HG02642 (cell line): ENCODE results near the gene OR2V2.
"Not testable (repeated sequence)": the region's sequence is repeated elsewhere in the genome, so short reads cannot be mapped to it uniquely, and the experiment has no call there.

ENCODE experiments used
- ATAC-seq: cut with Tn5 transposase; IDR thresholded peaks from one replicate; pipeline ENCODE4 v1.9.1; 2021; ENCODE audit warnings: mild to moderate bottlenecking; ENCODE audit not compliant: unreplicated experiment, poor library complexity

Gene OR2V2

GRCh38 chr5:181140766-181141165, 6.6 kb upstream of the OR2V2 start:
- no peak for ATAC-seq

DNA sequence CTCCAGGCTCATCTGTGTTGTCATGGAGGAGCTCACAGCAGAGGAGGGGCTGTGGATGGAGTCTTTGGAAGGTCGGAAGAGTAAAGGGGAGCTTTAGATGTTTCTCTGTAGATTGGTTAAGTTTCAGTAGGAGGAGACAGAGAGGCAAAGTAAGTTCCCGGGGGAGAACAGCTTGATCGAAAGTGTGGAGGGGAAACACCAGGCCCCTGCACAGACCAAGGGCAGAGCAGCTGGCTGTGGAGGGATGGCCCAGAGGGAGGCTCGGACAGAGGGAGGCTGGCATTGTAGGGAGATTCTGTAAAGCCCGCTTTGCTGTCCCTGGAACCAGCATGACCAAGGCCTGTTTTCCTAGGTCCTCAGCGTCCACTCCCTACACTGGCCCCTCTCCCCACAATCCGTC, 5.3 kb upstream of the OR2V2 start:
- no peak for ATAC-seq

DNA sequence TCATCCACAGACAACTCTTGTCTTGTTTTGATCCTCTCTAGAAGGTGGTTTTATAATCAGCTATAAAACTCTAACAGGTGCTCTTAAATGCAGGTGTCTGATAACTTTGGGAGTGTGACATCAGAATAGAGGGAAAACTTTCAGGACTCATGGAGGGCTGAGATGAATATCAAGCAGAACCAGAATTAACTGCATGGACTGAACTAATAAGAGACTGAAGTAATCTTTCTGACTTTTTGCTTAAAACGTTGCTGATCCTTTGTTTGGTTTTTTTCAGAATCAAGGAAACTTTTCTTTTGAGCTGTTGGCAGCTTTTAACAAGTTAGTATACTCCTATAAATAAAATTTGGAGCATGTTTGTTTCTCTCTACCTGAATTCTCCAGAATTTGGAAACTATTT, 2.3 kb upstream of the OR2V2 start:
- no peak for ATAC-seq

GRCh38 chr5:181149355-181149754, 2.0 kb downstream of the OR2V2 start:
- ATAC-seq: no peak

- ATAC-seq: no peak
Measured at GRCh38 chr5:181149806-181150733, 2.7 kb downstream of the OR2V2 start.

DNA sequence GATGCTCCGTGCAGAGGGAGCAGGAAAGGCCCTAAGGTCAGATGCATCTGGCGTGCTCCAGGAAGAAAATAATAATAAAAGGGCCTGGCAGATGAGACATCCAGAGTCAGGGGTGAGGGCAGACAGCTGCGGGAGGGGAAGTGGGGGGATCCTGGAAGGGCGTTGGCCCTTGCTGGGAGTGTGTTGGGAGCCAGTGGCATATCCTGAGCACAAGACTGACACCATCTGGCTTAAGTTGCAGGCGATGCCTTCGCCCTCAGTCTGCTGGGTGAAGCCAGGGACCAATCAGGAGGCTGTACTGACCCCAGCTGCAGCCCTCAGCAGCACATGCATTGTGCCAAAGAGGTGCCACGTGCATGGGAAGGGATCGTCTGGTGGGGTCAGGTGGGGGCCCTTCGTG, 3.8 kb downstream of the OR2V2 start:
- ATAC-seq: no peak

DNA sequence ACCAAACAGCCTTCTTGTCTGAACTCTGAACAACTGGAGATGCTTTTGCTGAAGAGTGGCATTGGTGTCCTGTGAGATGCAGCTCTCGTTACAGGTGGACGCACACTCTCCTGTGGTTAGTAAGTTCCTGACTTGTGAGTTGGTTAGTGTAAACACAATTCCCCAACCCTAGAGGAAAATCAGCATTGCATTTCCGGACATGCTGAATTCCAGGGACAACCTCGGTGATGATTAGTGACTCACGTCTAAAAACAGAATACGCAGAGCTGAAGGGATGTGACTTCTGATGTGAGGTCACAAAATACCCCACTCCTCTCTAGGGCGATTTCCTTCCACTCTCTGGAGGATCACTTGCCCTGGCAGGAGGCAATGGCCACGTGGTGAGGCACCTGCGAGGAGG, 5.0 kb downstream of the OR2V2 start:
- no peak for ATAC-seq

DNA sequence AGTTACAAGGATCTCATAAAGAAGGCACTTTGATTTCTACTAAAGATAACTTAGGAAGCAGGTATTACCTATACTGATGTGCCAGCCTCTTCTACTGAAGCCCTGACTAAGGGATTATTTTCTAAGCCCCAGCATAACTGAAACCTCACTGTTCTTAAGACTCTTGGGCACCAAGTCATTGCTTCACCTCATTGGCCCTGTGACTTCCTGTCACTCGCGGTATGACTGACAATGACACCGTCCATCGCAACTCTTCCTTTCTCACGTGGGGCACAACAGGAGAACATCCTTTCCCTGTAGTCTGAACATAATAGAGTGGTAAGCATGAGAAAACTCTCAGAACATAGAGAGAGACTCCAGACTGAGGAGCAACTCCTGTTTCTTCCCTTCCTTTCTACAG, 6.4 kb downstream of the OR2V2 start:
- no peak for ATAC-seq

- ATAC-seq: no peak
Measured at GRCh38 chr5:181156758-181157157, 9.4 kb downstream of the OR2V2 start.

- no peak for ATAC-seq
Measured at GRCh38 chr5:181158869-181159268, 11.5 kb downstream of the OR2V2 start.

- peak; percentile 78 for ATAC-seq
Measured at GRCh38 chr5:181159286-181160151, 12.1 kb downstream of the OR2V2 start.

GRCh38 chr5:181160152-181160754, 12.9 kb downstream of the OR2V2 start:
- ATAC-seq: peak; percentile 45

- not testable (repeated sequence) for ATAC-seq
Measured at GRCh38 chr5:181160755-181161533, 13.6 kb downstream of the OR2V2 start.

DNA sequence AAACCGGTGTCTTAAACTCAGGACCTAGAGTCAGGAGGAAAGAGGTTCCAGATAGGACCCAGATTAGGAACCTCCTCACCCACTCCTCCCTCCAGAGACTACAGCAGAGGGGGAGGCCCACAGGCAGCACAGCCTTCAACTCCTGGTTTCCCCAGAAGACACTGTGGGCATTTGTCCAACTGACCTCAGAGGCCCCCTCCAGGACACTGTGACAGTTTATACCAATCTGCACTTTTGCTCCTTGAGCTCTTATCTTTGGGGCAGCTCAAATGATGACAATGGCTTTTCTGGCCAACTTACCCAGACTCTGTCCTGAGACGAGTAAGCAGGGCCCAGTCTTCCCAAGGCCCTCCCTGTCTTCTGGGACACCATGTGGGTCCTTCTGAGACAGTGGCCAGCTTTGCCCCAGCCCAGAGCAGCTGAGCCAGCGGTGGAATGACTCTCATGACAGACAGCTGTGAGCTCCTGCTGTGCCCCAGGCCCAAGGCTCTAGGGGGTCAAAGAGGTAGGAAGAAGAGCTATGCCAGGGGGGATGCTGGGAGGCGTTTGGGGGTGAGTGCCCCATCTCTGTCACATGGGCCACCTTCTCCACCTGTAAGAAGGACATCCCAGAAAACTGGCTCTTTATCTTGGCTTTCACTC, 14.3 kb downstream of the OR2V2 start:
- no peak for ATAC-seq

DNA sequence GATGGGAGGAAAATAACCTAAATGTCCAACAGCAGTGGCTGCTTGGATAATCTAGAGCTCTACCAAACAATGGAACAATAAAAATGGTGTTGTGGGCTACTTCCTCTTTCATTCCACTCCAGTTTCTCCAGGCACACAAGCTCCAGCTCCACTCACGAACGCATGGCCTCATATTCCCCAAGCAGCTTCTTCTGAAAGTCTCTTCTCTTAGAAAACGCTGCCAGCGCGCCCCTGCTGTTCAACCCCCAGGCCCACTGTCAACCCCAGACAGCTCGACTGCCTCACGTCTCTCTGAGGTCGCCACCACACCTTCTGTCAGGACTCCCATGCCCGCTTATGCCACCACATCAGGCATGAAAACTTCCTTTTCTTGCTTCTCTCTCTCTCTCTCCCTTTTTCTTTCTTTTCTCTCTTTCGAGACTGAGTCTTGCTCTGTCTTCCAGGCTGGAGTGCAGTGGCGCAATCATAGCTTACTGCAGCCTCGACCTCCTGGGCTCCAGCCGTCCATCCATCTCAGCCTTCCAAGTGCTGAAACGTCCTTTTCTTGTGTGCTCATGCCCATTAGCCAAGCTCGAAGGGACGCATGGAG, 16.2 kb downstream of the OR2V2 start:
- no peak for ATAC-seq

DNA sequence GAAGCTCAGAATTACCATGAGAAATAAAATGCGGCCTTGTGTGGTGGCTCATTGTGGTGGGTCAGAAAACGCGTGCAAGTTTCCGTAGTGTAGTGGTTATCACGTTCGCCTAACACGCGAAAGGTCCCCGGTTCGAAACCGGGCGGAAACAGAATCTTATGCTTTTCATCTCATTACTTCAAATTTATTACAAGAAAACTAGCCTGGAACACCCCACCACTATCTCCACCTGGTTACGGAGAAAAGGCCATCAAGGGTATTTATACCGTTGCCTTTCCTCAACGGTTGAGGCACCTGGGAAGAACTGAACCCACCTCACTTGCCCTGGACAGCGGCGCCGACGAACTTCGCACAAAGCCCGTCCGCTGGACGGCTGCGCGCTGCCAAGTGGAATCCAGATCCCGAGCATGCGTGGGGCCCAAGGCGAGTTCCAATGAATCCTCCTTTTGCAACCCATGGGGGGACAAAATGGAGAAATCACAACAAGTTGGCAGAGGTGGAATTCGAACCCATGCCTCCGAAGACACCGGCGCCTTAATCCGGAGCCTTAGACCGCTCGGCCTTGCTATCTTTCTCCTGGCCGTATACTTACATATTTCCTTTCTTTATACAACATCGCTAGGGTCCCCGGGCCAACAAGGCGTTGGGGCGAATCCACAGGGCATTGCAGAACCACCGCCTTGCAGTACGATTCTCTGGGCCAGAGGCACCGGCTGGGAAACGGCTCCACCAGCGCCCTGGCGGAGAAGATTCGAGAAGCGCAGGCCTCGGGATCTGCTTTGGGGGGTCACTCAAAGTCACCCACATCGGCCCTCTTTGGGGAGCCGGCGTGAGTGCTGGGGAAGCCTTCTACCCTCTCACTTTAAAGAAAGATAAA, 16.9 kb downstream of the OR2V2 start:
- no peak for ATAC-seq

- ATAC-seq: no peak
Measured at GRCh38 chr5:181166812-181167733, 19.7 kb downstream of the OR2V2 start.
